ENCODE data around the gene FGD4.

GRCh38 chr12:32493282-32493681 lies 93.9 kb downstream of the FGD4 start:
- TF ChIP-seq CTCF (IDR thresholded peaks at IDR 0.05): no peak
- no peak for TF ChIP-seq POLR2AphosphoS5 (IDR thresholded peaks at IDR 0.05)
- no peak for TF ChIP-seq EP300 (IDR thresholded peaks at IDR 0.05)
- no peak for TF ChIP-seq POLR2A (IDR thresholded peaks at IDR 0.05)
